ENCODE measurements around the gene CBLN1.

GRCh38 chr16:49236216-49236615, 45.4 kb downstream of the CBLN1 start:
- TF ChIP-seq CTCF (IDR thresholded peaks at IDR 0.05; ENCODE audit: insufficient read depth, low read depth, low read length) (no peak), EZH2 (IDR thresholded peaks at IDR 0.05; ENCODE audit: insufficient read depth, low read length) (no peak)
